Peyer's patch (tissue), 4 donors: Measurements from ENCODE around the gene ZNF775. TPM values are rescaled to one million over a fixed set of nuclear protein-coding genes. Genes with fewer than 3 reads are reported as not detected.

Experiments
- DNase-seq, 3 donors: peaks; one replicate each; pipeline ENCODE4 v3.0.0-alpha.2; 2017 to 2019
- H3K27ac ChIP-seq, 4 donors: fragments of 200-600 bp; sonication (generic); one replicate each; pipeline ENCODE4 v1.5.1; 2016 to 2019
- H3K27me3 ChIP-seq, 2 donors: fragments of 200-600 bp; sonication (generic); one replicate each; pipeline ENCODE4 v1.5.1; 2019
- H3K36me3 ChIP-seq, 3 donors: fragments of 200-600 bp; sonication (generic); one replicate each; pipeline ENCODE4 v1.5.1; 2016 to 2019
- H3K4me1 ChIP-seq, 4 donors: fragments of 200-600 bp; sonication (generic); one replicate each; pipeline ENCODE4 v1.5.1; 2016 to 2019
- H3K4me3 ChIP-seq, 4 donors: fragments of 200-600 bp; sonication (generic); 1 replicate in 3 of 4; 2 replicates in 1 of 4; pipeline ENCODE4 v1.5.1; 2016 to 2019; ENCODE audit warnings: mild to moderate bottlenecking in 1 of 4
- H3K9me3 ChIP-seq, 4 donors: fragments of 200-600 bp; sonication (generic); one replicate each; pipeline ENCODE4 v1.5.1; 2016 to 2019; ENCODE audit warnings: mild to moderate bottlenecking in 1 of 4
- POLR2A ChIP-seq, 2 donors: fragments of 450-650 bp; IDR thresholded peaks; one replicate each; pipeline ENCODE4 v1.5.1; 2017; ENCODE audit warnings: antibody characterized with exemption in 2 of 2, mild to moderate bottlenecking in 2 of 2, moderate library complexity in 2 of 2
- total RNA-seq, 4 donors: library from RNA; depleted of rRNA; stranded (reverse); fragments of >200 nt; gene quantifications; one replicate each; pipeline ENCODE4 v1.1.0, GENCODE V29; 2016
- TF ChIP-seq, protein P1 (sequence below), 6 experiments: fragments of 450-650 bp in 4 of 6; fragments of 200-600 bp in 2 of 6; sonication (generic) in 1 of 6; IDR thresholded peaks; one replicate each; pipeline ENCODE4 v1.5.1; 2017 to 2019; ENCODE audit warnings: antibody characterized with exemption in 6 of 6, mild to moderate bottlenecking in 3 of 6, moderate library complexity in 1 of 6

Gene ZNF775
- total RNA-seq, 4 donors from 2014 or later = 1.7 to 2.8 (median 2.5) TPM

DNA sequence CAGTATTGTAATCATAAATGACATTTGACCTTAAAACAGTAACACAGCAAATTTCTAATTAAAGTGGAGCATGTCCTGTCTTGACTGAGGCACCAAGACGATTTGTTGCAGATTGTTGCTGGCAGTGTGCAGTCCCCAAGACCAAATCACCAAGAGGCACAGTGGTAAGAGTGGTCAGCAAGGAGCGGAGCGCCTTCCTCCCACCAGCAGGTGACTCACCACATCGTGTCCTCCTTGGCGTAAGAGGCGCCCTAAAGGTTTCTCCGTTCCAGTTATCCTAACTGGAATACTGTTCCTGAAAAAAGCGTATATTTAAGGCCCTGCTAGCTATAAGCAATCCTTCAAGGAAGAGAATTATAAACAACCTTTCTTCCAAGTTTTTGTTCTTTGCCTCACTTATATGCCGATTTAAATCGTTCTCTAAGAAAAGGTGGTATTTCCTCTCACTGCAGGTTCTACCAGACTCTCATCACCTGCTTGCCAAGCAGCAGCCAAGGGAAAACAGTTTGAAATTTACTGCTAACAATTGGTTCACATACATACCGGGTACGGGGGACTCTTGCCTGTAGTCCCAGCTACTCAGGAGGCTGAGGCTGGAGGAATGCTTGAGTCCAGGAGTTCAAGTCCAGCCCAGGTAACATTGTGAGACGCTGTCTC is 21.2 kb upstream of the ZNF775 start:
- DNase-seq = peak in 1 of 3 donors; percentile 45
- no peak for TF ChIP-seq POLR2A (IDR thresholded peaks at IDR 0.05)
- TF ChIP-seq, protein P1, sequence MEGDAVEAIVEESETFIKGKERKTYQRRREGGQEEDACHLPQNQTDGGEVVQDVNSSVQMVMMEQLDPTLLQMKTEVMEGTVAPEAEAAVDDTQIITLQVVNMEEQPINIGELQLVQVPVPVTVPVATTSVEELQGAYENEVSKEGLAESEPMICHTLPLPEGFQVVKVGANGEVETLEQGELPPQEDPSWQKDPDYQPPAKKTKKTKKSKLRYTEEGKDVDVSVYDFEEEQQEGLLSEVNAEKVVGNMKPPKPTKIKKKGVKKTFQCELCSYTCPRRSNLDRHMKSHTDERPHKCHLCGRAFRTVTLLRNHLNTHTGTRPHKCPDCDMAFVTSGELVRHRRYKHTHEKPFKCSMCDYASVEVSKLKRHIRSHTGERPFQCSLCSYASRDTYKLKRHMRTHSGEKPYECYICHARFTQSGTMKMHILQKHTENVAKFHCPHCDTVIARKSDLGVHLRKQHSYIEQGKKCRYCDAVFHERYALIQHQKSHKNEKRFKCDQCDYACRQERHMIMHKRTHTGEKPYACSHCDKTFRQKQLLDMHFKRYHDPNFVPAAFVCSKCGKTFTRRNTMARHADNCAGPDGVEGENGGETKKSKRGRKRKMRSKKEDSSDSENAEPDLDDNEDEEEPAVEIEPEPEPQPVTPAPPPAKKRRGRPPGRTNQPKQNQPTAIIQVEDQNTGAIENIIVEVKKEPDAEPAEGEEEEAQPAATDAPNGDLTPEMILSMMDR (IDR thresholded peaks at IDR 0.05) = no peak
- H3K4me1 ChIP-seq = peaks cover 0 to 7% (median 0%) of the 10 kb centered on the region in 4 donors
- H3K27ac ChIP-seq = peak overlapping the region in 1 of 4 donors; percentile 42
- no peaks in the 10 kb centered on the region for H3K9me3 ChIP-seq
- no peak overlapping the region for H3K4me3 ChIP-seq
- no peaks in the 10 kb centered on the region for H3K36me3 ChIP-seq
- H3K27me3 ChIP-seq = no peaks in the 10 kb centered on the region

DNA sequence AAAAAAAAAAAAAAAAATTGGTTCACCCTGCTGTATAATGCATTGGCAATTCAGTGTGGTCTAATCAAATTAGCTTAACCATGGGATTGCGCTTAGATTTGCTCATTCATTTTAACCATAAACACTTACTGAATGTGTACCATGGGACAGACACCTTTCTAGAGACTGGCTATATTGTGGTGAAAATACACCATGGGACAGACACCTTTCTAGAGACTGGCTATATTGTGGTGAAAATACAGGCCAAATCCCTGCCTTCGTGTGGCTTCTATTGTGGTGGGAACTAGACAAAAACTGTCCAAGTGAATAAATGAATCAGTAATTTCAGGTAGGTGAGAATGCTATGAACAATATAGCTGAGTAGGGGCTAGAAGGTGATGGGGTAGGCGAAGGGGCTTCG is 20.7 kb upstream of the ZNF775 start:
- no peaks in the 10 kb centered on the region for H3K36me3 ChIP-seq
- no peak overlapping the region for H3K4me3 ChIP-seq
- no peak for DNase-seq
- H3K27me3 ChIP-seq = no peaks in the 10 kb centered on the region
- H3K27ac ChIP-seq = no peak overlapping the region
- no peak for TF ChIP-seq POLR2A (IDR thresholded peaks at IDR 0.05)
- TF ChIP-seq, protein P1 (IDR thresholded peaks at IDR 0.05) = no peak
- H3K9me3 ChIP-seq = no peaks in the 10 kb centered on the region
- peaks cover 0 to 7% (median under 1%) of the 10 kb centered on the region in 4 donors for H3K4me1 ChIP-seq

DNA sequence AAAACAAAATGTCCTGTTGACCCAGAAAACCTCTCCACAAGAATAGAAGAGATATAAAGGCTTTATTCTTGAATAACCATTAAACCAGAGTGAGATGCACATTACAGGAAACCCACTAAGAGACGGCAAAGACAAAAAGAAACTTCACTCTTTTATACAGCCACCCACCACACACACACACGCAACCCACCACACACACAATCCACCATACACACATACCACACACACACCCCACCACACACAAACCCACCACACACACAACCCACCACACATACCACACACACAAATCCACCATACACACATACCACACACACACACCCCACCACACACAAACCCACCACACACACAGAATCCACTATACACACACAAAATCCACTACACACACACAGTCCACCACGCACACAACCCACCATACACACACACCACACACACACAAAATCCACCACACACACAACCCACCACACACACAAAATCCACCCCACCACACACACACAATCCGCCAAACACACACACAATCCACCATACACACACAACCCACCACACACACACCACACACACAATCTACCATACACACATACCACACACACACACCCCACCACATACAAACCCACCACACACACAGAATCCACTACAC is 20.0 kb upstream of the ZNF775 start:
- H3K27ac ChIP-seq = no peak overlapping the region
- H3K9me3 ChIP-seq = no peaks in the 10 kb centered on the region
- no peak overlapping the region for H3K4me3 ChIP-seq
- peaks cover 0 to 7% (median 5%) of the 10 kb centered on the region in 4 donors for H3K4me1 ChIP-seq
- no peaks in the 10 kb centered on the region for H3K36me3 ChIP-seq
- TF ChIP-seq POLR2A (IDR thresholded peaks at IDR 0.05) = no peak
- TF ChIP-seq, protein P1 (IDR thresholded peaks at IDR 0.05) = no peak
- DNase-seq = peak in 1 of 3 donors; percentile 14
- no peaks in the 10 kb centered on the region for H3K27me3 ChIP-seq

DNA sequence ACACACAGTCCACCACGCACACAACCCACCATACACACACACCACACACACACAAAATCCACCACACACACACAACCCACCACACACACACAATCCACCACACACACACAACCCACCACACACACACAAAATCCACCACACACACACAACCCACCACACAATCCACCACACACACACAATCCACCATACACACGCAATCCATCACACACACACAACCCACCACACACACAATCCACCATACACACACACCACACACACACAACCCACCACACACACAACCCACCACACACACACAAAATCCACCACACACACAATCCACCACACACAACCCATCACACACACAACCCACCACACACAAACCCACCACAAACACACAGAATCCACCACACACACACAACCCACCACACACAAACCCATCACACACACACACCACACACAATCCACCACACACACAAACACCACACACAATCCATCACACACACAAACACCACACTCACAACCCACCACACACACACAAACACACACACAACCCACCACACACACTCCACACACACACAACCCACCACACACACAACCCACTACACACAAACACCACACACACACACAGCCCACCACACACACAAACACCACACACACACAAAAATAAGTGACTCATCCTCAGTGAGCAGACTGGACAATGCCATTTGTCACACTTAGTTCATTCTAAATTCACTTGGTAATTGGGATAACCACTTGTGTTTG is 19.3 kb upstream of the ZNF775 start:
- H3K27ac ChIP-seq = no peak overlapping the region

DNA sequence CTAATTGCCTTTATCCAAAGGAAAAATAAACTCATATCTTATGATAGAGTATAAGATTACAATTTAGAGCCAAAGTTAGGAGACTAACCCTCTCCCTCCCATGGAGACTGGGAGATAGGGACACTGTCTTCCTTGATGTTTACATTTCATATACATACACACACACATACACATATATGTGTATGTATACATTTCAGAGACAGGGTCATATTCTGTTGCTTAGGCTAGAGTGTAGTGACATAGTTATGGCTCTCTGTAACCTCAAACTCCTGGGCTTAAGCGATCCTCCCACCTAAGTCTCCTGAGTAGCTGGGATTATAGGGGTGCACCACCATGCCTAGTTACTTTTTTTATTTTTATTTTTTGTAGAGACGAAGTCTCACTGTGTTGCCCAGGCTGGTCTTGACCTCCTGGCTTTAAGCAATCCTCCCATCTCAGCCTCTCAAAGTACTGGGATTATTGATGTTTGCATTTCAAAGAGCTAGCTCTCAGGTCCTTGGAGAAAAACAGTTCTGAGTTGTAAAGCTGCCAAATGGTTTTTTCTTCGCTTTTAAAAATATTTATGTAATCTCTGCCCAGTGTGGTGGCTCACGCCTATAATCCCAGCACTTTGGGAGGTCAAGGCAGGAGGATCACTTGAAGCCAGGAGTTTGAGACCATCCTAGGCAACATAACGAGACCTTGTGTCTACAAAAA is 18.6 kb upstream of the ZNF775 start:
- no peak for DNase-seq
- H3K4me1 ChIP-seq = peaks cover 0 to 5% (median 3%) of the 10 kb centered on the region in 4 donors
- H3K4me3 ChIP-seq = no peak overlapping the region
- TF ChIP-seq POLR2A (IDR thresholded peaks at IDR 0.05) = no peak
- no peaks in the 10 kb centered on the region for H3K27me3 ChIP-seq
- no peaks in the 10 kb centered on the region for H3K36me3 ChIP-seq
- no peaks in the 10 kb centered on the region for H3K9me3 ChIP-seq
- no peak overlapping the region for H3K27ac ChIP-seq

More for the DNA sequence above, 19.3 kb upstream of the ZNF775 start:
- Histone ChIP-seq H3K27me3 (no peaks in the 10 kb centered on the region), H3K9me3 (no peaks in the 10 kb centered on the region), H3K4me3 (no peak overlapping the region), H3K4me1 (peaks cover 0 to 7% (median 5%) of the 10 kb centered on the region in 4 donors), H3K36me3 (no peaks in the 10 kb centered on the region)
- no peak for TF ChIP-seq POLR2A (IDR thresholded peaks at IDR 0.05)
- TF ChIP-seq, protein P1 (IDR thresholded peaks at IDR 0.05) = no peak
- DNase-seq = peak in 1 of 3 donors; percentile 25
